Astrocyte (in vitro differentiated cells and primary cell): ENCODE results near the gene CSMD2. TPM values are rescaled to one million over a fixed set of nuclear protein-coding genes. Genes with fewer than 3 reads are reported as not detected.

Source experiments
- DNase-seq: peaks from one replicate; pipeline ENCODE4 v3.0.0-alpha.2; 2010; ENCODE audit warnings: low read depth
- FAIRE-seq: peaks from 2 replicates; lab custom pipeline; 2011; peaks lifted over from hg19 to GRCh38; lab: Jason Lieb, UNC
- H2AFZ ChIP-seq: 2 replicates; pipeline ENCODE4 v1.6.0; 2012; ENCODE audit warnings: low read depth, low read length, inconsistent platforms
- H3K27ac ChIP-seq: 2 replicates; pipeline ENCODE4 v1.5.1; 2011; ENCODE audit warnings: low read depth, low read length, inconsistent platforms
- H3K27me3 ChIP-seq: 2 replicates; pipeline ENCODE4 v1.6.0; 2011; ENCODE audit warnings: low read length, inconsistent platforms; ENCODE audit not compliant: insufficient read depth
- H3K36me3 ChIP-seq: 2 replicates; pipeline ENCODE4 v1.5.1; 2011; ENCODE audit warnings: low read length, inconsistent platforms; ENCODE audit not compliant: insufficient read depth
- H3K4me1 ChIP-seq: 2 replicates; pipeline ENCODE4 v1.5.1; 2011; ENCODE audit warnings: low read length, inconsistent platforms; ENCODE audit not compliant: insufficient read depth
- H3K4me2 ChIP-seq: 2 replicates; pipeline ENCODE4 v1.6.0; 2012; ENCODE audit warnings: low read length, inconsistent platforms
- H3K4me3 ChIP-seq: 2 replicates; pipeline ENCODE4 v1.5.1; 2011; ENCODE audit warnings: low read depth, mild to moderate bottlenecking, low read length, inconsistent platforms; ENCODE audit not compliant: insufficient read depth
- H3K79me2 ChIP-seq: 2 replicates; pipeline ENCODE4 v1.6.0; 2012; ENCODE audit warnings: mild to moderate bottlenecking, low read length, inconsistent platforms; ENCODE audit not compliant: insufficient read depth
- H3K9ac ChIP-seq: 2 replicates; pipeline ENCODE4 v1.6.0; 2012; ENCODE audit warnings: mild to moderate bottlenecking, low read length, inconsistent platforms
- H3K9me3 ChIP-seq: 2 replicates; pipeline ENCODE4 v1.5.1; 2012; ENCODE audit warnings: low read depth, mild to moderate bottlenecking, low read length, inconsistent platforms; ENCODE audit not compliant: insufficient read depth
- H4K20me1 ChIP-seq: 2 replicates; pipeline ENCODE4 v1.6.0; 2012; ENCODE audit warnings: low read length, inconsistent platforms; ENCODE audit not compliant: insufficient read depth
- H3K27ac Mint-ChIP-seq: one replicate; pipeline ENCODE4 v1.8.0; 2021; ENCODE audit warnings: mild to moderate bottlenecking, mixed read lengths; ENCODE audit not compliant: unreplicated experiment
- H3K27me3 Mint-ChIP-seq: one replicate; pipeline ENCODE4 v1.8.0; 2021; ENCODE audit warnings: low read depth, mixed read lengths; ENCODE audit not compliant: unreplicated experiment
- H3K36me3 Mint-ChIP-seq: one replicate; pipeline ENCODE4 v1.8.0; 2021; ENCODE audit warnings: low read depth, mixed read lengths; ENCODE audit not compliant: unreplicated experiment
- H3K4me1 Mint-ChIP-seq: one replicate; pipeline ENCODE4 v1.8.0; 2021; ENCODE audit warnings: low read depth, mixed read lengths; ENCODE audit not compliant: unreplicated experiment
- H3K4me3 Mint-ChIP-seq: one replicate; pipeline ENCODE4 v1.8.0; 2021; ENCODE audit warnings: mild to moderate bottlenecking, moderate library complexity, mixed read lengths; ENCODE audit not compliant: unreplicated experiment
- H3K9me3 Mint-ChIP-seq: one replicate; pipeline ENCODE4 v1.8.0; 2021; ENCODE audit warnings: mild to moderate bottlenecking, mixed read lengths; ENCODE audit not compliant: unreplicated experiment
- EZH2 ChIP-seq: IDR thresholded peaks from 2 replicates; pipeline ENCODE4 v1.6.1; 2012; ENCODE audit warnings: mild to moderate bottlenecking, low read length, inconsistent platforms; ENCODE audit not compliant: insufficient read depth
- total RNA-seq: library from RNA; stranded (reverse); gene quantifications from 2 replicates; pipeline ENCODE4 v1.2.1, GENCODE V29; 2021
- TF ChIP-seq, protein P1 (sequence below): IDR thresholded peaks from 2 replicates; pipeline ENCODE4 v1.5.1; 2011; ENCODE audit warnings: low read depth, mild to moderate bottlenecking, inconsistent platforms, low read length, moderate library complexity; ENCODE audit not compliant: insufficient read depth

CSMD2 gene
- total RNA-seq, 1 donor from 2014 or later = 11.1 TPM

DNA sequence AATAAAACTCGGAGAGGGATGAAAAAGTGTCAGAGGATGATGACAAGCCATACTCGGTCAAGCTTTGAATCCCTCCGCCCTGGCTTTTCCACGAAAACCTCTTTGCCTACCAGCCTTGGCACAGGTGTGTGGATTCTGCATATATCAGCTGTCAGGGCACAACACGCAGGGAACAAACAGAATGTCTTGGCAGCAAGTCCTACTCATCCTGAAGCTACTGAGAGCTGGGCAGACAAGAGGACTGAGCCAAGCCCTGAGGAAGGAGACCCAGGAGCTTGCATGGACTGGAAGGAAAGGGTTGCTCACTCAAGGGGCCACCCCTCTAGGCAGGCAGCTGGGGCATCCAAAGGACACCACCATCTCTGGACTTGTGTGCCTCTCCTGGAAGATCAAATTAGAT is 168.7 kb downstream of the CSMD2 start:
- no peak for DNase-seq
- no peak for FAIRE-seq
- Histone ChIP-seq H3K4me1 (no peaks in the 10 kb centered on the region), H3K27ac (no peak overlapping the region), H3K36me3 (no peaks in the 10 kb centered on the region), H3K79me2 (no peaks in the 10 kb centered on the region), H3K4me2 (no peak overlapping the region), H3K9me3 (no peaks in the 10 kb centered on the region), H2AFZ (no peak overlapping the region), H3K4me3 (no peak overlapping the region), H4K20me1 (peaks cover 27% of the 10 kb centered on the region), H3K27me3 (no peaks in the 10 kb centered on the region), H3K9ac (no peak overlapping the region)
- Mint-ChIP-seq H3K9me3 (no peaks in the 10 kb centered on the region), H3K36me3 (peaks cover 2% of the 10 kb centered on the region), H3K4me1 (peaks cover 8% of the 10 kb centered on the region), H3K27me3 (peaks cover 2% of the 10 kb centered on the region), H3K27ac (no peak overlapping the region), H3K4me3 (no peak overlapping the region)
- TF ChIP-seq, protein P1, sequence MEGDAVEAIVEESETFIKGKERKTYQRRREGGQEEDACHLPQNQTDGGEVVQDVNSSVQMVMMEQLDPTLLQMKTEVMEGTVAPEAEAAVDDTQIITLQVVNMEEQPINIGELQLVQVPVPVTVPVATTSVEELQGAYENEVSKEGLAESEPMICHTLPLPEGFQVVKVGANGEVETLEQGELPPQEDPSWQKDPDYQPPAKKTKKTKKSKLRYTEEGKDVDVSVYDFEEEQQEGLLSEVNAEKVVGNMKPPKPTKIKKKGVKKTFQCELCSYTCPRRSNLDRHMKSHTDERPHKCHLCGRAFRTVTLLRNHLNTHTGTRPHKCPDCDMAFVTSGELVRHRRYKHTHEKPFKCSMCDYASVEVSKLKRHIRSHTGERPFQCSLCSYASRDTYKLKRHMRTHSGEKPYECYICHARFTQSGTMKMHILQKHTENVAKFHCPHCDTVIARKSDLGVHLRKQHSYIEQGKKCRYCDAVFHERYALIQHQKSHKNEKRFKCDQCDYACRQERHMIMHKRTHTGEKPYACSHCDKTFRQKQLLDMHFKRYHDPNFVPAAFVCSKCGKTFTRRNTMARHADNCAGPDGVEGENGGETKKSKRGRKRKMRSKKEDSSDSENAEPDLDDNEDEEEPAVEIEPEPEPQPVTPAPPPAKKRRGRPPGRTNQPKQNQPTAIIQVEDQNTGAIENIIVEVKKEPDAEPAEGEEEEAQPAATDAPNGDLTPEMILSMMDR = no peak
- TF ChIP-seq EZH2 = no peak

- Histone ChIP-seq H3K4me1 (no peaks in the 10 kb centered on the region), H3K9me3 (no peaks in the 10 kb centered on the region), H4K20me1 (peaks cover 24% of the 10 kb centered on the region), H3K4me2 (no peak overlapping the region), H2AFZ (no peak overlapping the region), H3K9ac (no peak overlapping the region), H3K27me3 (no peaks in the 10 kb centered on the region), H3K27ac (no peak overlapping the region), H3K36me3 (no peaks in the 10 kb centered on the region), H3K4me3 (no peak overlapping the region), H3K79me2 (no peaks in the 10 kb centered on the region)
- DNase-seq = no peak
- peaks cover 3% of the 10 kb centered on the region for H3K27me3 Mint-ChIP-seq
- no peaks in the 10 kb centered on the region for H3K9me3 Mint-ChIP-seq
- no peak for FAIRE-seq
- H3K4me1 Mint-ChIP-seq = peaks cover 8% of the 10 kb centered on the region
- TF ChIP-seq, protein P1 = no peak
- TF ChIP-seq EZH2 = no peak
- H3K27ac Mint-ChIP-seq = no peak overlapping the region
- no peak overlapping the region for H3K4me3 Mint-ChIP-seq
- peaks cover 2% of the 10 kb centered on the region for H3K36me3 Mint-ChIP-seq
These were observed 171.7 kb downstream of the CSMD2 start for GRCh38 chr1:33993301-33993700.

- H3K9ac ChIP-seq = no peak overlapping the region
These were observed 174.7 kb downstream of the CSMD2 start for GRCh38 chr1:33990281-33990680.

More at GRCh38 chr1:33990281-33990680, 174.7 kb downstream of the CSMD2 start:
- TF ChIP-seq, protein P1 = no peak
- no peak for TF ChIP-seq EZH2
- peaks cover 1% of the 10 kb centered on the region for H3K9me3 Mint-ChIP-seq
- H3K4me2 ChIP-seq = no peak overlapping the region
- H3K27me3 ChIP-seq = no peaks in the 10 kb centered on the region
- H3K4me3 ChIP-seq = no peak overlapping the region
- H2AFZ ChIP-seq = no peak overlapping the region
- H3K27ac Mint-ChIP-seq = no peak overlapping the region
- H3K27ac ChIP-seq = no peak overlapping the region
- DNase-seq (no peak), FAIRE-seq (no peak)
- H3K36me3 ChIP-seq = no peaks in the 10 kb centered on the region
- H3K79me2 ChIP-seq = no peaks in the 10 kb centered on the region
- peaks cover 4% of the 10 kb centered on the region for H3K27me3 Mint-ChIP-seq
- H3K4me3 Mint-ChIP-seq = no peak overlapping the region
- H4K20me1 ChIP-seq = peaks cover 45% of the 10 kb centered on the region
- peaks cover 11% of the 10 kb centered on the region for H3K4me1 Mint-ChIP-seq
- H3K36me3 Mint-ChIP-seq = peaks cover 2% of the 10 kb centered on the region
- no peaks in the 10 kb centered on the region for H3K9me3 ChIP-seq
- peaks cover 14% of the 10 kb centered on the region for H3K4me1 ChIP-seq
